GM21390 (cell line): ENCODE results near the gene IL19.
"Not testable (repeated sequence)": the region's sequence is repeated elsewhere in the genome, so short reads cannot be mapped to it uniquely, and the experiment has no call there.

ENCODE experiments used
- ATAC-seq: cut with Tn5 transposase; IDR thresholded peaks from one replicate; pipeline ENCODE4 v1.9.1; 2021; ENCODE audit not compliant: unreplicated experiment

IL19 gene

GRCh38 chr1:206772243-206772937 lies 1.8 kb downstream of the IL19 start, which contains the start of gene IL10:
Gene IL10, minus strand, starts transcription at chr1:206772494. Its CDS starts 59 bp downstream, at chr1:206772435.
- ATAC-seq = no peak

DNA sequence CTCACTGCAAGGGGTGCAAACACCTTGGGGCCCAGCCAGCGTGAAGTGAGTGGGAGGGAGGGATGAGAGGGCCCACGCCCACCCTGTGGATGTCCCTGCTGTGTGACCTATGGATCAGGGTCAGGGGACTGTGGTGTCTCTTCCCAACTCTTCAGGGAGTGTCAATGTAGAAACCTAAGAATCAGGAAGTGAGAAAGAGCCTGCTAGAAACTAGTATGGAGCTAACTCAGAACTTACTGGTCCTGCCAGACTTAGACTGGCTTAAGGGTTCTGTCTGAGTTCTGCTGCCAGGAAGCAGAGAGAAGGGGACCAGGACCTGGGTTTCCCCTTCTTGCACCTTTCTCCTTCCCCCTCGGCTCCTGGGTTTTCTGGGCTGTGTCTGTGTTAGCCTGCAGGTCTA lies 3.5 kb downstream of the IL19 start:
- ATAC-seq = no peak

GRCh38 chr1:206776229-206776628 lies 5.7 kb downstream of the IL19 start:
- ATAC-seq = no peak

GRCh38 chr1:206778031-206778430 lies 7.5 kb downstream of the IL19 start:
- ATAC-seq = no peak

- not testable (repeated sequence) for ATAC-seq
These were observed 8.3 kb downstream of the IL19 start for GRCh38 chr1:206778911-206779310.

DNA sequence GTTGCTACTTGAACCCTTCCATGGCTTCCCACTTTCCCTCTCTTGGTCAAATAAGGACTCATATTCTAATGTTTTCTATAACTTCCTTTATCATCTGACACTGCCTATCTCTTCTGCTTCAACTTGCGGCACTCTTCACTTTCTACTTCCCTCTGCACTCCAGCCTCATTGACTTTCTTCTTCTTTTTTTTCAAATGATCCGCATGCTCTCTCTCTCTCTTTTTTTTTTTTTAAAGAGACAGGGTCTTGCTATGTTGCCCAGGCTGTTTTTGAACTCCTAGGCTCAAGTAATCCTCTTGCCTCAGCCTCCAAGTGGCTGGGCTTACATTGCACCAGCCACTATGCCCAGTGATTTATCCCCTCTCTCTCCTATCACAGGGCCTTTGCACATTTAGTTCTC lies 9.1 kb downstream of the IL19 start:
- no peak for ATAC-seq

- peak; percentile 63 for ATAC-seq
These were observed 11.9 kb downstream of the IL19 start for GRCh38 chr1:206782448-206782847.

- no peak for ATAC-seq
These were observed 12.9 kb downstream of the IL19 start for GRCh38 chr1:206783506-206783905.

GRCh38 chr1:206784471-206784903 lies 13.9 kb downstream of the IL19 start:
- ATAC-seq = peak; percentile 61

DNA sequence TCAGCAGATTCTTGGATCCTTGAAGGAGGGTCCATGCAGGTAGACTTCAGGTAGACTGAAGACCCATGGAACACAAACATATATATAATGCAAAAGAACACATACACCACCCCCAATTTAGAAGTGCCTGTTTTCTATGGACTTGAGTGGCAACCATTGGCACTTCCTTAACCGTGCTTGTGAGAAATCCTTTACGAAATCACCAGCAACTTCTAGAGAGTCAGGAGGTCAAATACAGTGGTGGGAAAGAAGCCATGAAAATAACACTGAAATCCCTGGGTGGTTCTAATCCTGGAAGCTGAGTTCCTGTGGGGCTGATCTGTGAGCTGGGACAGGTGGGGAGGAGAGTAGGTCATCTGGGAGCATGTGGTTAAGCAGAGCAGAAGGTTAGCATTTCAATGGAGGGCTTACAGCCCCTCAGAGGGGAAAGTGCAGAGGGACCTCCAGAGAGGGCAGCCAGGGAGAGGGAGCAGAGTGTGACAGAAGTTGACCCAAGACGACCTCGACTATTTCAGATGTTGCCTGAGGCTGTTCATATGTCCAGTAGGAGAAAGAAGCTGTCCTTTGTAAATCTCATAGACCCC lies 14.7 kb downstream of the IL19 start:
- ATAC-seq = no peak

DNA sequence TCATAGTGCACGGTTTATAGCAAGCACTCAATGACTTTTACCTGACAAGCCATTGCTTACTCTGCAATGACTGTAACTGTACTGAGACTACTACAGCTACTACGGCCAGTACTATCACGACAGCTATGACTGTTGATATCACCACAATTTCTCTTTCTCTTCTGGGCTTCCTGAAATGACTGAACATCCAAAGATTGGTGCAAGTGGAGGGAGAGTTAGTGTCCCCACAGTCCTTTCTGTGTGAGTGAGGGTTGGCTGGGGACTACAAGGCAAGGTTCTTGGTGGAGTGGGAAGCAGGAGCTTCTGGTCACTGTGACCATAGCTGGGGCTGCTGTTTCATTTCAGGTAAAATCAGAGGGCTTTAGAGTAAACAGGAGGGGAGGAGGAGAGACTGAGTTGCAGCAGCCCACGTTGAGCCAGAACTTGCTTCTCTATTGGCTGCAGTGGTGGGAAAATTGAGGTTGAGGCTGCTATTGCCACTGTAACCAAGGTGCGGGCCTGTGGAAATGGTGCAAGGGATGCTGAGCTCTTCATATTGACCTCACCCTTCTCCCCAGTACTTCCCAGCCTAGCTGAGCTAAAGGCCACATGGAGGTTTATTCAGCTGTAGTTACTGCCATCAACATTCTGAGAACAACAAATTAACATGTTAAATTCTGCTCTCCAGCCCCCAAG lies 15.8 kb downstream of the IL19 start:
- ATAC-seq = no peak

DNA sequence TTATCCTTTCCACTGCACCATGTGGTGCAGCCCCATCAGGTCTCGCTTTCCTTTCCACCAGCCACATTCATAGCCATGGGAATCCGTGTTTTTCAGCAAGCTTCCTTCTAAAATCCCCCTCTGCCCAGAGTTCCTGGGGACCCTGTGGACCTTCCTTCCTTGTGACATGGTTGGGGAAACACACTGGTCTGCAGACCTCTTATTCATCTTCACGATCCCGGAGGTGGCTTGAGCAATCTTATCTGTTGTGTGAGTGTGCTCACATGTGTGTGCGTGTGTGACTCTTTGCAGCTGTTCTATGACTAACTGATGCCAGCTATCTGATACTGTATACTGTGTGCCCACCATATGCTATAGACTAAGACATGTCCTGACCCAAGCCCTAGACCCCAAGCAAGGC lies 17.3 kb downstream of the IL19 start:
- ATAC-seq = no peak

GRCh38 chr1:206788487-206789050 lies 18.0 kb downstream of the IL19 start:
- no peak for ATAC-seq

DNA sequence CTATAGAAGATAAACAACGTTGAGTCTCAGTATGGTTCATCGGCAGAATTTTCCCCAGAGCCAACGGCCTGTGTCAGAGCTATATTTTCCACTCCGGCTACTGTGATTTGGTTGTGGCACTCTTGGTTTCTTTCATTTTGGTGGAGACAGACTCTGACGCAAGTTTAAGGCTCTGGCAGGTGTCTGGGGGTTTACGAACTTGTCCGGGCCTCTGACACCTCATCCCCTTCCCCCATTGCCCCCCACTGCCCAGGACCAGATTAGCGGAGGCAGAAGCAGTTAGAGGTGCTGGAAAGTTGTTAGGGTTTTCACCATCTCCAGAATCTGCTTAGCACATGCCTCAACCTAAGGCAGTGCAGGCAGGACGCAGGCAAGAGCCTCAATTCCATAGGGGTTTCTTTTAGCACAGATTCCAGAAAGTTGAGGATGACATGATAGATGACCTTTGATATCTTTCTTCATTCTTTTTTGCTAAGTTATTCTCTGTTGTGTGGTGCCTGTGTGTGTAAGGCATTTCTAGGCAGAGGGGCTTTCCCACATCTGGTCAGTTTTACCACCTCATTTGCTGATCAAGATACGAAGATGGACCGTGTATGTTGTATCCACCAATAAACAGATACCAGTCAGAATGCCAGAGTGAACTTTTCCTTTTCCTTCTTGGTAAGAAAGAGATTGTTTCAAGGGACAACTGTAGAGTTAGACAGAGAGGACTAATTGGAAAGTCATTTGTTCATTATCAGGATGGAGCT lies 20.1 kb downstream of the IL19 start:
- ATAC-seq = no peak

DNA sequence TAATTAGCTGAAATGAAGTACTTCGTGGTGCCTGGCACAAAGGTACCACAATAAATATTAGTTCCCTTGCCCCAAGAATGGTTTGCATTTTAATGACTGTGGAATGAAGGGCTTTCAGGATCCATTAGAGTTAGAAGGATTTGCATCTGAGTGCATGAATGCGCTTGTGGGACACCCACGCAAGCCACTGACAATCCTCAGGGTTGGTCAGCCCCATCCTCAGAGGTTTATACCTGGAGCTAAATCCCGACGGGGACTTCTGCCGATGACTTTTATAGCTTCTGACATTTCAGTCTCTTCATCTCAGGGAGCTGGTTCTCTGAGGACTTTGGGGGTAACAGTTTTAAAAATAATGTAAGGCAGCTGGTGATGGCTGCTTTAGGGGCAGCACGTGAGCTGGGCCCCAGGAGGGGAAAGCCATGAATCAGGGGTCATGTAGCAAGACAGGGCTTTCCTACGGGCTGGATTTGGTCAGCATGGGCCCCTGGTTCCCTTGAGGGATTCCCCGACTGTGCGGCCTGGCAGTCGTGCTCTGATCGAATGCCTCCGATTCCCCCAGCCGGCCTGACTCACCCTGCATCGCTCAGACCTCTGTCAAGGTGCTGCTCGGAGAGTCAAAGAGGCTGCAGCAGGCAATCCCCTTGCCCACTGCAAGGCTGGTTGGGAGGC lies 22.5 kb downstream of the IL19 start:
- peak; percentile 47 for ATAC-seq

GRCh38 chr1:206793620-206794019 lies 23.0 kb downstream of the IL19 start:
- ATAC-seq = no peak

GRCh38 chr1:206794294-206794908 lies 23.8 kb downstream of the IL19 start:
- no peak for ATAC-seq

DNA sequence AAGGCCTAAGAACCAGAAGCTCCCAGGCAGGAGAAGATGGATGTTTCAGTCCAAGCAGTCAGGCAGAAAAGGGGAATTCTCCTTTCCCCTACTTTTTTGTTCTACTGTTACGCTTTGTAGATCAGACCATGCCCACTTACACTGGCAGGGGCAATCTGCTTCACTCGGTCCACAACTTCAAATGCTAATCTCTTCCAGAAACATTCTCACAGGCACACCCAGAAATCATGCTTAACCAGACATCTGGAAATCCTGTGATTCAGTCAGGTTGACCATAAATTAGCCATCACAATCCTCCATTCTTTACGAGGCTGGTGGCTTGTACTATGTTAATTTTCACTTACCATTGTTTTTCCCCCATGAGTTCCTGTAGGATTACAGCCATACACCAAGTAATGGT lies 25.5 kb downstream of the IL19 start:
- ATAC-seq = no peak

- ATAC-seq = no peak
These were observed 26.4 kb downstream of the IL19 start for GRCh38 chr1:206796981-206797402.
